ENCODE measurements around the gene CORO6. TPM values are rescaled to one million over a fixed set of nuclear protein-coding genes. Genes with fewer than 3 reads are reported as not detected.

Gene CORO6
- total RNA-seq, 1 experiment from 2014 or later: 2.8 TPM

GRCh38 chr17:29615492-29616299 lies 7.0 kb downstream of the CORO6 start:
- Histone ChIP-seq H3K36me3 (ENCODE audit: control insufficient read depth, insufficient read depth, low read length) (no peaks in the 10 kb centered on the region), H3K9me3 (no peaks in the 10 kb centered on the region), H3K4me1 (peaks cover 23% of the 10 kb centered on the region), H3K4me3 (ENCODE audit: low read depth, low read length) (peak overlapping the region; percentile 42), H3K27me3 (replicated peaks; ENCODE audit: control insufficient read depth, insufficient read depth, low read length) (peaks cover 8% of the 10 kb centered on the region)
- ChIA-PET CTCF (interaction anchor here (0.6 to 5.2 kb wide), 11 partner anchors 10 to 642 kb away, joined by 3 to 69 read pairs (median 5); partner anchors contain the start of genes ABHD15, ANKRD13B and TP53I13), POLR2A (interaction anchor here (1.7 kb wide), 1 partner anchor 22 kb away, joined by 6 read pairs; no protein-coding TSS in a partner anchor)
- Mint-ChIP-seq H3K9me3 (ENCODE audit: unreplicated experiment) (no peaks in the 10 kb centered on the region), H3K27me3 (ENCODE audit: insufficient read depth, unreplicated experiment) (peaks cover 5% of the 10 kb centered on the region), H3K27ac (ENCODE audit: unreplicated experiment) (no peak overlapping the region), H3K36me3 (ENCODE audit: insufficient read depth, unreplicated experiment) (no peaks in the 10 kb centered on the region), H3K4me3 (ENCODE audit: unreplicated experiment) (peak overlapping the region; percentile 87), H3K4me1 (ENCODE audit: low read depth, unreplicated experiment) (peaks cover 9% of the 10 kb centered on the region)
- peak; percentile 79 to 89 for DNase-seq
- TF ChIP-seq CTCF (IDR thresholded peaks at IDR 0.05; ENCODE audit: insufficient read depth in 1 of 2, low read depth in 1 of 2, low read length in 1 of 2, severe bottlenecking in 1 of 2, unreplicated experiment in 1 of 2): no peak
- intact Hi-C loops (cut with micrococcal nuclease; ENCODE audit: unreplicated experiment): loop anchor here (2.0 to 5.0 kb wide), 3 partner anchors 25 to 162 kb away; no protein-coding TSS in a partner anchor
- no TSS peak for BruUV-seq (replicated peaks)

GRCh38 chr17:29615048-29615385 lies 7.7 kb downstream of the CORO6 start:
- Mint-ChIP-seq H3K4me1 (ENCODE audit: low read depth, unreplicated experiment) (peaks cover 9% of the 10 kb centered on the region), H3K9me3 (ENCODE audit: unreplicated experiment) (no peaks in the 10 kb centered on the region), H3K27me3 (ENCODE audit: insufficient read depth, unreplicated experiment) (peaks cover 5% of the 10 kb centered on the region), H3K4me3 (ENCODE audit: unreplicated experiment) (peak overlapping the region; percentile 87), H3K27ac (ENCODE audit: unreplicated experiment) (no peak overlapping the region), H3K36me3 (ENCODE audit: insufficient read depth, unreplicated experiment) (no peaks in the 10 kb centered on the region)
- BruUV-seq (replicated peaks): no TSS peak
- DNase-seq: no peak
- ChIA-PET POLR2A (no interaction called here), CTCF (interaction anchor here (0.6 to 5.2 kb wide), 7 partner anchors 11 to 478 kb away, joined by 3 to 69 read pairs (median 4); partner anchors contain the start of gene ANKRD13B)
- Histone ChIP-seq H3K4me1 (peaks cover 23% of the 10 kb centered on the region), H3K36me3 (ENCODE audit: control insufficient read depth, insufficient read depth, low read length) (no peaks in the 10 kb centered on the region), H3K27me3 (replicated peaks; ENCODE audit: control insufficient read depth, insufficient read depth, low read length) (peaks cover 8% of the 10 kb centered on the region), H3K9me3 (no peaks in the 10 kb centered on the region), H3K4me3 (ENCODE audit: low read depth, low read length) (peak overlapping the region; percentile 42)
- intact Hi-C loops (cut with micrococcal nuclease; ENCODE audit: unreplicated experiment): loop anchor here (2.0 to 5.0 kb wide), 2 partner anchors 24 to 162 kb away; no protein-coding TSS in a partner anchor
- no peak for TF ChIP-seq CTCF (IDR thresholded peaks at IDR 0.05; ENCODE audit: insufficient read depth in 1 of 2, low read depth in 1 of 2, low read length in 1 of 2, severe bottlenecking in 1 of 2, unreplicated experiment in 1 of 2)

- no peak for TF ChIP-seq CTCF (IDR thresholded peaks at IDR 0.05; ENCODE audit: insufficient read depth in 1 of 2, low read depth in 1 of 2, low read length in 1 of 2, severe bottlenecking in 1 of 2, unreplicated experiment in 1 of 2)
- peak overlapping the region; percentile 87 for H3K4me3 Mint-ChIP-seq (ENCODE audit: unreplicated experiment)
- H3K36me3 ChIP-seq (ENCODE audit: control insufficient read depth, insufficient read depth, low read length): no peaks in the 10 kb centered on the region
- DNase-seq: no peak
- intact Hi-C loops (cut with micrococcal nuclease; ENCODE audit: unreplicated experiment): loop anchor here (2.0 to 5.0 kb wide), 2 partner anchors 24 to 163 kb away; no protein-coding TSS in a partner anchor
- CTCF ChIA-PET: interaction anchor here (0.8 to 5.2 kb wide), 3 partner anchors 22 to 244 kb away, joined by 4 to 69 read pairs (median 6); partner anchors contain the start of gene ANKRD13B
- H3K27me3 Mint-ChIP-seq (ENCODE audit: insufficient read depth, unreplicated experiment): peaks cover 5% of the 10 kb centered on the region
- peaks cover 8% of the 10 kb centered on the region for H3K27me3 ChIP-seq (replicated peaks; ENCODE audit: control insufficient read depth, insufficient read depth, low read length)
- BruUV-seq (replicated peaks): no TSS peak
- H3K4me1 ChIP-seq: peaks cover 23% of the 10 kb centered on the region
- no peaks in the 10 kb centered on the region for H3K9me3 Mint-ChIP-seq (ENCODE audit: unreplicated experiment)
- POLR2A ChIA-PET: no interaction called here
- peaks cover 9% of the 10 kb centered on the region for H3K4me1 Mint-ChIP-seq (ENCODE audit: low read depth, unreplicated experiment)
- H3K27ac Mint-ChIP-seq (ENCODE audit: unreplicated experiment): no peak overlapping the region
- no peaks in the 10 kb centered on the region for H3K36me3 Mint-ChIP-seq (ENCODE audit: insufficient read depth, unreplicated experiment)
- no peaks in the 10 kb centered on the region for H3K9me3 ChIP-seq
- no peak overlapping the region for H3K4me3 ChIP-seq (ENCODE audit: low read depth, low read length)
These were observed 8.2 kb downstream of the CORO6 start for GRCh38 chr17:29614349-29615047.

Data from Caco-2 (cell line).